Left kidney (tissue), 2 donors: ENCODE data around the gene SH3YL1. TPM values are rescaled to one million over a fixed set of nuclear protein-coding genes. Genes with fewer than 3 reads are reported as not detected.

Experiments used
- DNase-seq: peaks from one replicate; pipeline ENCODE4 v3.0.0-alpha.2; 2013
- polyA plus RNA-seq: library from polyadenylated mRNA; unstranded; fragments of 120-200 nt; gene quantifications from one replicate; pipeline ENCODE4 v1.2.1, GENCODE V29; 2013; ENCODE audit not compliant: insufficient read length

Gene SH3YL1
- polyA plus RNA-seq, 1 donor: 141 TPM

- no peak for DNase-seq
These were observed 20.4 kb upstream of the SH3YL1 start for GRCh38 chr2:283996-284794.

GRCh38 chr2:282371-283263, 18.8 kb upstream of the SH3YL1 start:
- DNase-seq: no peak

GRCh38 chr2:281381-281780, 17.5 kb upstream of the SH3YL1 start:
- no peak for DNase-seq

- no peak for DNase-seq
These were observed 16.8 kb upstream of the SH3YL1 start for GRCh38 chr2:280650-281110.

GRCh38 chr2:279956-280649, 16.3 kb upstream of the SH3YL1 start:
- no peak for DNase-seq

- DNase-seq: no peak
These were observed 15.5 kb upstream of the SH3YL1 start for GRCh38 chr2:279366-279765.

- no peak for DNase-seq
These were observed 15.1 kb upstream of the SH3YL1 start for GRCh38 chr2:278927-279320.

- DNase-seq: no peak
These were observed 14.6 kb upstream of the SH3YL1 start for GRCh38 chr2:278312-278926.

GRCh38 chr2:275466-275865, 11.6 kb upstream of the SH3YL1 start:
- no peak for DNase-seq

GRCh38 chr2:274503-274902, 10.7 kb upstream of the SH3YL1 start:
- no peak for DNase-seq

- DNase-seq: no peak
These were observed 9.5 kb upstream of the SH3YL1 start for GRCh38 chr2:273333-273732.

GRCh38 chr2:271917-272316, 8.1 kb upstream of the SH3YL1 start:
- no peak for DNase-seq

GRCh38 chr2:270861-271260, 7.0 kb upstream of the SH3YL1 start:
- no peak for DNase-seq

- no peak for DNase-seq
These were observed 5.7 kb upstream of the SH3YL1 start for GRCh38 chr2:269356-270030.

- no peak for DNase-seq
These were observed 4.5 kb upstream of the SH3YL1 start for GRCh38 chr2:268323-268722.

GRCh38 chr2:264493-265468, 949 bp upstream of the SH3YL1 start, which contains the start of gene ACP1:
TSS of gene ACP1 (plus strand) at chr2:264947. CDS start at chr2:264965, 18 bp downstream.
- DNase-seq: peak; percentile 94

- DNase-seq: no peak
These were observed 652 bp downstream of the SH3YL1 start for GRCh38 chr2:263022-263738.

- no peak for DNase-seq
These were observed 1.7 kb downstream of the SH3YL1 start for GRCh38 chr2:262117-262516.

GRCh38 chr2:260507-261161, 3.2 kb downstream of the SH3YL1 start:
- DNase-seq: no peak
